ENCODE results near the gene PPP2R2D.

GRCh38 chr10:132006966-132007365 is 106.2 kb downstream of the PPP2R2D start:
- TF ChIP-seq CTCF (IDR thresholded peaks at IDR 0.05), result no peak
- no peak for TF ChIP-seq EP300 (IDR thresholded peaks at IDR 0.05)
- no peak for TF ChIP-seq POLR2A (IDR thresholded peaks at IDR 0.05)
